ENCODE measurements around the gene MBLAC1. TPM values are rescaled to one million over a fixed set of nuclear protein-coding genes. Genes with fewer than 3 reads are reported as not detected.

MBLAC1 gene
- total RNA-seq, 1 experiment from 2014 or later: not detected

DNA sequence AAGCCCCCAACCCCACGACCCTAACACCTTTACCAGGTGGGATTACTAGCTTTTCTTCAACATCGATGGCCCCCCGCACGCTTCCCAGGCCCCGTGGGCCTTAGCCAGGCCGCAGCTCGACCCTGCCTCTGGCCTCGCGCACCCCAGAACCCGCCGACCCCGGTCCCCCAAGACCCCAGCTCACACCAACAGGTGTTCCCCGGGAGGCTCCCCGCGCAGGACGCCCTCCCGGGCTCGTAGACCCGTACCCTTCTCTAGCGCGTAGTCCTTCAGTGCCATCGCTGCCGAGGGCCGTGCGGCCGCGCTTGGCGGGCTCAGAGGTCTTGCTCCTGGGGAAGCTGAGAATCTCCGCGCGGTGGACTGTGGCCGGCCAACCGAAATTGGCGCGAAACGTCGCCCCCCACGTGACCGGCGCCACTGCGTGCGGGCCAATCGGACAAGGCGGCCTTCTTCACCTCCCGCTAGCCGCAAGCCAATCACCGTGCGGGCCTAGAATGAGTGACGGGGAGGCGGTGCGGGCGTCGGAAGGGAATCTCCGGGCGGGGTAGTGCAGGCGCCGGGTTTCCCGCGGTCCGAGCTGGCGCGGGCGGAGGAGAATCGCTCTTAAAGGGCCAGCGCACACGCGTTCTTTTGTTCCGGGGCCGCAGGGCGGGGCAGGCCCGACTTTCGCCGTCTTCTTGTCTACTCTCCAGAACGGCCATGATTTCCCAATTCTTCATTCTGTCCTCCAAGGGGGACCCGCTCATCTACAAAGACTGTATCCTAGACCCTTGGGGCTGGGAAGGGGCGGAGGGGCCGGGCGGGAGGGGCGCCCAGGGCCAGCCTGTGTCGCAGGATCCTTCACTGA lies 25.5 kb upstream of the MBLAC1 start, which contains the start of the genes AP4M1 and MCM7:
TSS of gene AP4M1 (plus strand) at position 628 of the 847 bp plus-strand sequence. CDS start at position 700, 72 bp downstream.
TSS of gene MCM7 (minus strand) at position 382 of the 847 bp plus-strand sequence. CDS start at position 279, 103 bp downstream.
- Histone ChIP-seq H3K27me3 (ENCODE audit: low read length) (no peaks in the 10 kb centered on the region), H3K4me1 (ENCODE audit: low read length) (peaks cover 20% of the 10 kb centered on the region), H3K79me2 (ENCODE audit: low read length) (peaks cover 34% of the 10 kb centered on the region), H3K27ac (ENCODE audit: low read length) (peak within 1 kb of the TSS; percentile 94), H4K20me1 (ENCODE audit: insufficient read depth, low read depth, low read length) (peaks cover 15% of the 10 kb centered on the region; the same call in 1 of the 2 replicates), H3K4me2 (ENCODE audit: low read depth, low read length, poor library complexity, severe bottlenecking) (peak within 1 kb of the TSS; percentile 72), H3K9me3 (ENCODE audit: low read length) (no peaks in the 10 kb centered on the region), H2AFZ (ENCODE audit: low read length) (no peak within 1 kb of the TSS), H3K9me2 (replicated peaks; ENCODE audit: insufficient read depth, low read length) (no peaks in the 10 kb centered on the region), H3K9ac (ENCODE audit: low read length) (peak within 1 kb of the TSS; percentile 98), H3K4me3 (ENCODE audit: low read length) (peak within 1 kb of the TSS; percentile 96), H3K36me3 (ENCODE audit: insufficient read depth, low read length) (peaks cover 31% of the 10 kb centered on the region)
- DNase-seq: peak; percentile 99

DNA sequence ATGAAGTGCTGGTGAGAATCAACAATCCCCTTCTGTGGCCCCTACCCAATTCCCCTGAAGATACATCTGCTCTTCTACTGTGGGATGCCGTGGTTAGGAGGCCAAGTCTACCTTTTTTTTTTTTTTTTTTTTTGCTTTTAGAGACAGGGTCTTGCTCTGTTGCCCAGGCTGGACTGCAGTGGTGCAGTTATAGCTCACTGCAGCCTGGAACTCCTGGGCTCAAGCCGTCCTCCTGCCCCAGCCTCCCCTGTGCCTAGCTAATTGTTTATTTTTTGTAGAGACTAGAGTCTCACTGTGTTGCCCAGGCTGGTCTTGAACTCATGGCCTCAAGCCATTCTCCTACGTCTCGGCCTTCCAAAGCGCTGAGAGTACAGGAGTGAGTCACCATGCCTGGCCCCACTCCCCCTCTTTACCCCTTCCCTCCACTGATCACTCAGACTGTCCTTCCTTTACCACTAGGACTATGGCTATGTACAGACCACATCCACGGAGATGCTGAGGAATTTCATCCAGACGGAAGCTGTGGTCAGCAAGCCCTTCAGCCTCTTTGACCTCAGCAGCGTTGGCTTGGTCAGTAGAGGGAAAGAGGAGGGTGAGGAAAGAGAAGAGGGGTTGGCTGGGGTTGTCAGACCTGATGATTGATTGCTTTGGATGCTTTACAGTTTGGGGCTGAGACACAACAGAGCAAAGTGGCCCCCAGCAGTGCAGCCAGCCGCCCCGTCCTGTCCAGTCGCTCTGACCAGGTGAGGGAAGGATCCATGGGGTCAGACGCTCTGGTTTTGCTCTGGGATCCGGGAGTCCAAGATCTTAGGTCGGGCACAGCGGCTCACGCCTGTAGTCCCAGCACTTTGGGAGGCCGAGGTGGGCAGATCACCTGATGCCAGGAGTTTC lies 23.6 kb upstream of the MBLAC1 start:
- no peaks in the 10 kb centered on the region for H3K9me2 ChIP-seq (replicated peaks; ENCODE audit: insufficient read depth, low read length)
- H3K4me3 ChIP-seq (ENCODE audit: low read length): peak overlapping the region; percentile 96; the same call in 1 of the 2 replicates
- H3K4me1 ChIP-seq (ENCODE audit: low read length): peaks cover 20% of the 10 kb centered on the region
- H3K27ac ChIP-seq (ENCODE audit: low read length): no peak overlapping the region
- H2AFZ ChIP-seq (ENCODE audit: low read length): no peak overlapping the region
- no peaks in the 10 kb centered on the region for H3K9me3 ChIP-seq (ENCODE audit: low read length)
- H3K9ac ChIP-seq (ENCODE audit: low read length): peak overlapping the region; percentile 74; the same call in 1 of the 2 replicates
- DNase-seq: no peak
- peak overlapping the region; percentile 72 for H3K4me2 ChIP-seq (ENCODE audit: low read depth, low read length, poor library complexity, severe bottlenecking)
- H3K36me3 ChIP-seq (ENCODE audit: insufficient read depth, low read length): peaks cover 18% of the 10 kb centered on the region
- H3K27me3 ChIP-seq (ENCODE audit: low read length): no peaks in the 10 kb centered on the region
- H4K20me1 ChIP-seq (ENCODE audit: insufficient read depth, low read depth, low read length): peaks cover 15% of the 10 kb centered on the region; the same call in 1 of the 2 replicates
- H3K79me2 ChIP-seq (ENCODE audit: low read length): peaks cover 31% of the 10 kb centered on the region

DNA sequence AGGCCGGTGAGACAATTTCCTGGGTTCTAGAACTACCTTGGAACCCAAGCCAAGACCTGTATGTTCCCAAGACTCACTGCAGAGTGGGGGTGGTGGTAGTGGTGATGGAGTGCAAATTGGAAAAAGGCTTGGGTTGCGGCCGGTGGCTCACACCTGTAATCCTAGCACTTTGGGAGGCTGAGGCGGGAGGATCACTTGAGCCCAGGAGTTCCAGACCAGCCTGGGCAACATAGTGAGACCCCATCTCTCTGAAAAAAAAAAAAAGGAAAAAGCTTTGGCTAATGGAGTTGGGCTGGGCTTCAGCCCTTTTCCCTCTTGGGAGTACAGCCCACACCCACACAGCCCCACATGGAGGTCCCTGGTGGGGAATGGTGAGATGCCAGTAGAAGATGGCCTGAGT lies 21.2 kb upstream of the MBLAC1 start:
- no peak overlapping the region for H3K9ac ChIP-seq (ENCODE audit: low read length)

DNA sequence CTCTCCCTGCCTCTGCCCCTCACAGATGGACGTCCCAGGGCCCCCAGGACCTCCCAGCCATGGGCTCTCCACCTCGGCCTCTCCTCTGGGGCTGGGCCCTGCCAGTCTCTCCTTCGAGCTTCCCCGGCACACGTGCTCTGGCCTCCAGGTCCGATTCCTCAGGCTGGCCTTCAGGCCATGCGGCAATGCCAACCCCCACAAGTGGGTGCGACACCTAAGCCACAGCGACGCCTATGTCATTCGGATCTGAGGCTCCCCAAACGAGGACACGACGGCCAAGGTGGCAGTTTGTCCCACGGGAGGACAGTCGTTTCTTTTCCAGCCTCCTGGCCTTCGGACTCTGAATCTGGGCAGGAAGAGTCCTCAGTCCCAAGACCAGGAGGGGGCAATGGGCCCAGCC lies 20.1 kb upstream of the MBLAC1 start:
- H3K36me3 ChIP-seq (ENCODE audit: insufficient read depth, low read length): peaks cover 4% of the 10 kb centered on the region; the same call in 1 of the 2 replicates
- no peak for DNase-seq

More for the DNA sequence above, 21.2 kb upstream of the MBLAC1 start:
- no peak for DNase-seq
- Histone ChIP-seq H3K27ac (ENCODE audit: low read length) (no peak overlapping the region), H3K4me3 (ENCODE audit: low read length) (no peak overlapping the region), H3K9me3 (ENCODE audit: low read length) (no peaks in the 10 kb centered on the region), H2AFZ (ENCODE audit: low read length) (no peak overlapping the region), H3K36me3 (ENCODE audit: insufficient read depth, low read length) (no peaks in the 10 kb centered on the region), H3K4me2 (ENCODE audit: low read depth, low read length, poor library complexity, severe bottlenecking) (no peak overlapping the region), H3K9me2 (replicated peaks; ENCODE audit: insufficient read depth, low read length) (no peaks in the 10 kb centered on the region), H3K27me3 (ENCODE audit: low read length) (no peaks in the 10 kb centered on the region), H3K4me1 (ENCODE audit: low read length) (peaks cover 9% of the 10 kb centered on the region), H4K20me1 (ENCODE audit: insufficient read depth, low read depth, low read length) (no peaks in the 10 kb centered on the region), H3K79me2 (ENCODE audit: low read length) (peaks cover 8% of the 10 kb centered on the region)

DNA sequence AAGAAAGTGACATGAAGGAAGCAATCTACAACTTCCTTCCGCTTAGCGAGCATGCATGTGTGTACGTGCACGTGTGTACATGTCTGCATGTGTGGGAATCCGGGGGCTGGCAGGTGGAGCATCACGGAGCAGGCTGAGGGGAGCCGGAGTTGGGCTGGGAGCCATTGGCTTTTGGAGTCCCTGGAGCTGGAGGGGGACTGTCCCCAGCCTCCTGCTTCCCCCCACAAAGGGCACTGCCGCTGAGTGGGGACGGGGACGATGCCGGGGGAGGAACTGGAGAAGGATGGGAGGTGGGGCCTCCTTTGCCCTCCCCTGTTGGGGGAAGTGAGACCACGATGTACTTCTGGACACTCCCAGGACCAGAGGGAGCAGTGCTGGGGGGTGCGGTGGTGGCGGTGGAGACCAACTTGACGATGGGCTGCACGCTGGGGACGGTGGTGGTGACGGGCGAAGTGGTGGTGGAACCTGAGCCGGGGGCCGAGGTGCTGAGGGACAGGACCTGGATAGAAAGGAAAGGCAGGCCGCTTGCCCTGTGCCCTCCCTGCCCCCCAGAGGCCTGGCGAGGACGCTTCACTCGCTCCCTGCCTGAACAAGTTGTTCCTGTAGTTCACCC lies 19.5 kb upstream of the MBLAC1 start:
- Histone ChIP-seq H3K36me3 (ENCODE audit: insufficient read depth, low read length) (peaks cover 5% of the 10 kb centered on the region; the same call in 1 of the 2 replicates), H3K4me2 (ENCODE audit: low read depth, low read length, poor library complexity, severe bottlenecking) (no peak overlapping the region), H2AFZ (ENCODE audit: low read length) (no peak overlapping the region), H3K4me3 (ENCODE audit: low read length) (no peak overlapping the region), H3K9me3 (ENCODE audit: low read length) (no peaks in the 10 kb centered on the region), H3K4me1 (ENCODE audit: low read length) (peaks cover 6% of the 10 kb centered on the region), H3K27me3 (ENCODE audit: low read length) (no peaks in the 10 kb centered on the region), H3K79me2 (ENCODE audit: low read length) (peaks cover 1% of the 10 kb centered on the region; the same call in 1 of the 2 replicates), H4K20me1 (ENCODE audit: insufficient read depth, low read depth, low read length) (no peaks in the 10 kb centered on the region), H3K9me2 (replicated peaks; ENCODE audit: insufficient read depth, low read length) (no peaks in the 10 kb centered on the region), H3K27ac (ENCODE audit: low read length) (no peak overlapping the region), H3K9ac (ENCODE audit: low read length) (no peak overlapping the region)
- DNase-seq: no peak

More for the DNA sequence above, 20.1 kb upstream of the MBLAC1 start:
- Histone ChIP-seq H3K9me2 (replicated peaks; ENCODE audit: insufficient read depth, low read length) (no peaks in the 10 kb centered on the region), H3K9ac (ENCODE audit: low read length) (no peak overlapping the region), H3K4me2 (ENCODE audit: low read depth, low read length, poor library complexity, severe bottlenecking) (no peak overlapping the region), H2AFZ (ENCODE audit: low read length) (no peak overlapping the region), H4K20me1 (ENCODE audit: insufficient read depth, low read depth, low read length) (no peaks in the 10 kb centered on the region), H3K27me3 (ENCODE audit: low read length) (no peaks in the 10 kb centered on the region), H3K9me3 (ENCODE audit: low read length) (no peaks in the 10 kb centered on the region), H3K4me1 (ENCODE audit: low read length) (peaks cover 9% of the 10 kb centered on the region), H3K27ac (ENCODE audit: low read length) (no peak overlapping the region), H3K79me2 (ENCODE audit: low read length) (peaks cover 3% of the 10 kb centered on the region; the same call in 1 of the 2 replicates), H3K4me3 (ENCODE audit: low read length) (no peak overlapping the region)

DNA sequence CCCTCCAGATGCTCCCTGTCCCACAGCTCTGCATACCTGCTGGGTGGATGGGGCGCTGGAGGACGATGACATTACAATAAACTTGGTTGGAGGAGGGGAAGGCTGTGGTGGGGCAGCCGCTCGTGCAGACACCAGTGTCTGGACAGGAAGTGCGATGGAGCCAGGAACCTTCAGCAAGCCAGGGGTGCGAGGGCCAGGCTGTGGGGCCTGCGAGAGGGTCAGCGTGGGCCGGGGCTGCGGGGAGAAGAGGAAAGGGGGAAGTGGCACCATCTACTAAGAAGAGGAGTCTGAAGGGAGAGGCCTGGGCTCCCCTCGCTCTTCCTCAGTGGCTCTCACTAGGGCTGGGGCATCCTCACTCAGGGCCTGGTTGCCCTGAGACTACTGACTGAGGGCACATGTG lies 18.9 kb upstream of the MBLAC1 start:
- Histone ChIP-seq H3K4me2 (ENCODE audit: low read depth, low read length, poor library complexity, severe bottlenecking) (no peak overlapping the region), H3K9me3 (ENCODE audit: low read length) (no peaks in the 10 kb centered on the region), H4K20me1 (ENCODE audit: insufficient read depth, low read depth, low read length) (no peaks in the 10 kb centered on the region), H3K79me2 (ENCODE audit: low read length) (no peaks in the 10 kb centered on the region), H3K4me1 (ENCODE audit: low read length) (no peaks in the 10 kb centered on the region), H3K4me3 (ENCODE audit: low read length) (no peak overlapping the region), H3K27ac (ENCODE audit: low read length) (no peak overlapping the region), H3K9me2 (replicated peaks; ENCODE audit: insufficient read depth, low read length) (no peaks in the 10 kb centered on the region), H2AFZ (ENCODE audit: low read length) (no peak overlapping the region), H3K9ac (ENCODE audit: low read length) (no peak overlapping the region), H3K27me3 (ENCODE audit: low read length) (no peaks in the 10 kb centered on the region), H3K36me3 (ENCODE audit: insufficient read depth, low read length) (peaks cover 7% of the 10 kb centered on the region; the same call in 1 of the 2 replicates)
- DNase-seq: no peak

DNA sequence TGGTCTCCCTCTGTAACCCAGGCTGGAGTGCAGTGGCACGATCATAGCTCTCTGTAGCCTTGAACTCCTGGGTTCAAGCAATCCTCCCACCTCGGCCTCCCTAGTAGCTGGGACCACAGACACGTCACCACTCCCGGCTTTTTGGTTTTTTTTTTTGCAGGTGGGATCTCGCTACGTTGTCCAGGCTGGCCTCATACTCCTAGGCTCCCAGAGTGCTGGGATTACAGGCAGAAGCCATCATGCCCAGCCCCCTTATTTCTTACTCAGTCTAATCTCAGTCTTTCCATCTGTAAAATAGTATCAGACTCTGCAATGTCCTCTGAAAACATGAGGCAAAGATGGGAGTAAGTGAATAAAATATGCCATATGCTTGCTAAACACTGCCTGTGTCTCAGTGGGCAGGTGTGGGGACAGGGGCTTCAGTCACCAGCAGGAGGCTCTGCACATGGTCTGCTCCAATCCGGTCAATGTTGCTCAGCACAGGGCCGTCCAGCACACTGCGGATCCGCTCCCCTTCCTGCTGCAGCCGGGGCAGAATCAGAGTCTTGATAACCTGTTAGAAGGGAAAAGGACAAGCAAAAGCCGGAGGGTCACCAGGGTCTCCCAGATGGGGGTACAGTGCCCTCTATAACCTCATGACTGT lies 17.1 kb upstream of the MBLAC1 start:
- H3K27ac ChIP-seq (ENCODE audit: low read length): no peak overlapping the region
- no peak for DNase-seq
- no peak overlapping the region for H3K4me2 ChIP-seq (ENCODE audit: low read depth, low read length, poor library complexity, severe bottlenecking)
- no peak overlapping the region for H3K9ac ChIP-seq (ENCODE audit: low read length)
- no peaks in the 10 kb centered on the region for H3K27me3 ChIP-seq (ENCODE audit: low read length)
- H3K36me3 ChIP-seq (ENCODE audit: insufficient read depth, low read length): peaks cover 7% of the 10 kb centered on the region; the same call in 1 of the 2 replicates
- no peaks in the 10 kb centered on the region for H3K9me2 ChIP-seq (replicated peaks; ENCODE audit: insufficient read depth, low read length)
- H3K4me1 ChIP-seq (ENCODE audit: low read length): no peaks in the 10 kb centered on the region
- no peaks in the 10 kb centered on the region for H4K20me1 ChIP-seq (ENCODE audit: insufficient read depth, low read depth, low read length)
- no peak overlapping the region for H3K4me3 ChIP-seq (ENCODE audit: low read length)
- H3K79me2 ChIP-seq (ENCODE audit: low read length): no peaks in the 10 kb centered on the region
- H2AFZ ChIP-seq (ENCODE audit: low read length): no peak overlapping the region
- H3K9me3 ChIP-seq (ENCODE audit: low read length): no peaks in the 10 kb centered on the region
